Prostate gland (tissue), 2 donors: ENCODE measurements around the gene SLFNL1.

Source experiments
- POLR2A ChIP-seq: fragments of 450-650 bp; IDR thresholded peaks from one replicate; pipeline ENCODE4 v1.6.1; 2016; ENCODE audit warnings: antibody characterized with exemption, mild to moderate bottlenecking
- POLR2AphosphoS5 ChIP-seq: sonication (generic); formaldehyde crosslinking; IDR thresholded peaks from one replicate; pipeline ENCODE4 v1.6.1; 2017; ENCODE audit warnings: antibody characterized with exemption
- TF ChIP-seq, protein P1 (sequence below), 4 experiments: fragments of 200-600 bp in 2 of 4; fragments of 450-650 bp in 2 of 4; sonication (generic) in 2 of 4; IDR thresholded peaks; 1 replicate in 3 of 4; 2 replicates in 1 of 4; pipeline ENCODE4 v1.5.1; 2016 to 2019; ENCODE audit warnings: antibody characterized with exemption in 4 of 4, mild to moderate bottlenecking in 2 of 4, moderate library complexity in 2 of 4

DNA sequence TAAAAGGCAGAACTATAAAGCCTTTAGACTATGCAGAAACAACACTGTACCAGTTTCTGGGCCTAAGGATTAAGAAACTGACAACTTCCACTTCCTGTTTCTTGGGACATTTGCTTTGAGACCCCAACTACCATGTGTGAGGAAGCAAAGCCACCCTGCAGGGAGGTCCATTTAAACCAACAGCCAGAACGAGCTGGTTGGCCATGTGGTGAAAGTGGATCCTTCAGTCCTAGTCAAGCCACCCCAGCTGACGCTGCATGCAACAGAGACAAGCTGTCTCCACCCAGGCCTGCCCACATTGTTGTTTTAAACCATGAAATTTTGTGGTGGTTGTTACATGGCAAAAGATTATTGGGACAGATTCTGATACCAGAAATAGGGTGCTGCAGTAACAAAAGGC lies 31.8 kb upstream of the SLFNL1 start:
- TF ChIP-seq, protein P1, sequence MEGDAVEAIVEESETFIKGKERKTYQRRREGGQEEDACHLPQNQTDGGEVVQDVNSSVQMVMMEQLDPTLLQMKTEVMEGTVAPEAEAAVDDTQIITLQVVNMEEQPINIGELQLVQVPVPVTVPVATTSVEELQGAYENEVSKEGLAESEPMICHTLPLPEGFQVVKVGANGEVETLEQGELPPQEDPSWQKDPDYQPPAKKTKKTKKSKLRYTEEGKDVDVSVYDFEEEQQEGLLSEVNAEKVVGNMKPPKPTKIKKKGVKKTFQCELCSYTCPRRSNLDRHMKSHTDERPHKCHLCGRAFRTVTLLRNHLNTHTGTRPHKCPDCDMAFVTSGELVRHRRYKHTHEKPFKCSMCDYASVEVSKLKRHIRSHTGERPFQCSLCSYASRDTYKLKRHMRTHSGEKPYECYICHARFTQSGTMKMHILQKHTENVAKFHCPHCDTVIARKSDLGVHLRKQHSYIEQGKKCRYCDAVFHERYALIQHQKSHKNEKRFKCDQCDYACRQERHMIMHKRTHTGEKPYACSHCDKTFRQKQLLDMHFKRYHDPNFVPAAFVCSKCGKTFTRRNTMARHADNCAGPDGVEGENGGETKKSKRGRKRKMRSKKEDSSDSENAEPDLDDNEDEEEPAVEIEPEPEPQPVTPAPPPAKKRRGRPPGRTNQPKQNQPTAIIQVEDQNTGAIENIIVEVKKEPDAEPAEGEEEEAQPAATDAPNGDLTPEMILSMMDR (IDR thresholded peaks at IDR 0.05), result no peak
- TF ChIP-seq POLR2A (no peak), POLR2AphosphoS5 (no peak)
